Coronary artery (tissue), 2 donors: ENCODE data around the gene XRCC5.

Source experiments
- DNase-seq: peaks from one replicate; pipeline ENCODE4 v3.0.0-alpha.2; 2017; ENCODE audit warnings: low spot score
- H3K27ac ChIP-seq, 2 donors: fragments of 200-600 bp; sonication (generic); one replicate each; pipeline ENCODE4 v1.5.1; 2016 to 2019
- H3K4me3 ChIP-seq: fragments of 200-600 bp; sonication (generic); 2 replicates; pipeline ENCODE4 v1.5.1; 2016; ENCODE audit warnings: mild to moderate bottlenecking, moderate library complexity
- TF ChIP-seq, protein P1 (sequence below): fragments of 200-600 bp; sonication (generic); IDR thresholded peaks from one replicate; pipeline ENCODE4 v1.5.1; 2019; ENCODE audit warnings: antibody characterized with exemption

XRCC5 gene

DNA sequence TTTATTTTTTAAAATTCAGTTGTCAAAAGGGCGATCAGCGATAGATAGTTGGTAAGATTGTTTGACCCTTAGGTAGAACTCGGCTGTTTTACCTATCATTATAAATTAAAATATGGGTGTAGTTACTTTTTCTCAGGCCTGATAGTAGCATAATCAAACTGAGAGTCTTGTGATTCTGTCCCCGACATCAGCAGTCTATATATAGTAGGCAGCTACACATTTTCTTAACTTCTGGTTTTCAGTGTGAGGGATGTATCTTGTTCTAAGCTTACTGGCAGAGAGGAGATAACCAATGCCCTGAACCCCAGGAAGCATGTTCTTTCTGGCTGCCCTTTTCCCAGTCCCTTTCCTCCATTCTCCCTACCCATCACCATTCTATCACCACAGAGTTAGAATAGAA lies 56.6 kb downstream of the XRCC5 start:
- TF ChIP-seq, protein P1, sequence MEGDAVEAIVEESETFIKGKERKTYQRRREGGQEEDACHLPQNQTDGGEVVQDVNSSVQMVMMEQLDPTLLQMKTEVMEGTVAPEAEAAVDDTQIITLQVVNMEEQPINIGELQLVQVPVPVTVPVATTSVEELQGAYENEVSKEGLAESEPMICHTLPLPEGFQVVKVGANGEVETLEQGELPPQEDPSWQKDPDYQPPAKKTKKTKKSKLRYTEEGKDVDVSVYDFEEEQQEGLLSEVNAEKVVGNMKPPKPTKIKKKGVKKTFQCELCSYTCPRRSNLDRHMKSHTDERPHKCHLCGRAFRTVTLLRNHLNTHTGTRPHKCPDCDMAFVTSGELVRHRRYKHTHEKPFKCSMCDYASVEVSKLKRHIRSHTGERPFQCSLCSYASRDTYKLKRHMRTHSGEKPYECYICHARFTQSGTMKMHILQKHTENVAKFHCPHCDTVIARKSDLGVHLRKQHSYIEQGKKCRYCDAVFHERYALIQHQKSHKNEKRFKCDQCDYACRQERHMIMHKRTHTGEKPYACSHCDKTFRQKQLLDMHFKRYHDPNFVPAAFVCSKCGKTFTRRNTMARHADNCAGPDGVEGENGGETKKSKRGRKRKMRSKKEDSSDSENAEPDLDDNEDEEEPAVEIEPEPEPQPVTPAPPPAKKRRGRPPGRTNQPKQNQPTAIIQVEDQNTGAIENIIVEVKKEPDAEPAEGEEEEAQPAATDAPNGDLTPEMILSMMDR, result no peak
- Histone ChIP-seq H3K27ac (no peak overlapping the region), H3K4me3 (no peak overlapping the region)
- no peak for DNase-seq

DNA sequence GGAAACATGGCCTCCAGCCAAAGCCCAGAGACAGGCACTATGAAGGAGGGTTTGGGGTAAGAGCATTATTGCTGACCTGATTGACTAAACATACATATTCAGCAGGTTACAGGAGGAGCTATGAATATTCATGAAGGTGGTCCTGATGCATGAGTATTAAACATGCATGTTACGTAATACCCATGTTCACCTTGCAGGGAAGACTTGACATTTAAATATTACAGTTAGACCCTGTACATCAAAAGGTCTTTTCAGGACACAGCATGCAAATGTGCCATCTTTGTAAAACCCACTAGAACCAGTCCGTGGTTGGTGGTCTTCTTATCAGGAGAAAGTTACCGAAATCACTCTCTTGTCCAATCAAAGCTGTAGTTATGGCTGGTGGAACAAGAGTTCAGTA lies 59.9 kb downstream of the XRCC5 start:
- no peak for DNase-seq
- TF ChIP-seq, protein P1, result no peak
- Histone ChIP-seq H3K4me3 (no peak overlapping the region), H3K27ac (no peak overlapping the region)

DNA sequence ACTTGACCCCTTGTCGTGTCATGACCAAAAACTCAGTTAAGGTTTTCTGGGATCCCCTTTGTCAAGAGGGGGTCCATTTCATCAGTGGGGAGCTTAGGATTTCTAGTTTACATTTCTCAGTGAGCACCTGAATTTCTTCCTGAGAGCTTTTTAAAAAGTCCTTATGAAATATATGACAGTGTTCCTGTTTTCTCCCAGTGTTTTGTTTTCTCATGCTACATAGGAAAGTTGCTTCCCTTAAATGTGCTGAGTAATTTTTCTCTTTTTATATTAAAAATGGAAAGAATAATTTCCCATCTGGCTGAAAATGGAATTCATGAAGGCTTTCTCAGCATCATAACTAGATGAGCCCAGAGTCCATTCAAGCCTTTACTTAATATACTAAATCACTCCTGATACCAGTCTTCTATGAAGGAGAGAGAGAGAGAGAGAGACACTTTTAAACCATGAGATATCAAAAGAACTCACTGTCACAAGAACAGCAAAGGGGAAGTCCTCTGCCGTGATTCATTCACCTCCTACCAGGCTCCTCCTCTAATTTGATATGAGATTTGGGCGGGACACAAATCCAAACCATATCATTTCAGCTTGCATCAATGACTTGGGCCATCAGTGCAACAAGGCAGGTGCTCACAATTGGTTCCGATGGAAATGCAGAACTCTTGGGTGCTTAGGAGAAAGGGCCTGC lies 61.1 kb downstream of the XRCC5 start:
- TF ChIP-seq, protein P1, result no peak
- peak overlapping the region in 1 of 2 donors; percentile 8 for H3K27ac ChIP-seq
- DNase-seq, result no peak
- H3K4me3 ChIP-seq, result no peak overlapping the region

DNA sequence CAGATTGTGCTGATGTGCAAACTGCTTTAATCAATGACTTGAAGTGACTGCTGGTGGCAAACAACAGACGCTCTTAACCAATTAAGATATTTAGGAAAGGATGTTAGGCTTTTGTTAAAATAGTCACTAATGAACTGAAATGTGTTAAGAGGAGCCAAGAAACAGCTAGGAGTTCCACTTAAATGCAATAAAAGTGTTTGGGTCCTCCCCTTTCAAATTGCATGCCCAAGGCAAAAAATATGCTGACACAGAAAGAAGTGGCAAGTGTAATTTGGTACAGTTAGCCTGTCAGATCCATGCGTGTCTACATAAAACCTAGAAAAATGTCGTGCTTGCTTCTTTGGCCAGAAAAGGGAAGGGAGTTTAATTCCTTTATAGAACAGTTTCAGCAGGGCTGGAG lies 61.9 kb downstream of the XRCC5 start:
- Histone ChIP-seq H3K27ac (peak overlapping the region in 1 of 2 donors; percentile 8), H3K4me3 (no peak overlapping the region)
- TF ChIP-seq, protein P1, result no peak
- no peak for DNase-seq

DNA sequence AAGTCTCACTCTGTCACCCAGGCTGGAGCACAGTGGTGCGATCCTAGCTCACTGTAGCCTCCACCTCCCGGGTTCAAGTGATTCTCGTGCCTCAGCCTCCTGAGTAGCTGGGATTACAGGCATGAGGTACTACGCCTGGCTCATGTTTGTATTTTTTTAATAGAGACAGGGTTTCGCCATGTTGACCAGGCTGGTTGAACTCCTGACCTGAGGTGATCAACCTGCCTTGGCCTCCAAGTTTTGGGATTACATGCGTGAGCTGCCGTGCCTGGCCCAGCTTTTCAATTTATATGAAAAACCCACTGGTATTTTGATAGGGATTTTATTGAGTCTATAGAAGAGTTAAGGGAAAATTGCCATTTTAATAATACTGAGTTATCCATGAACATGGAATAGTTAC lies 63.3 kb downstream of the XRCC5 start:
- no peak overlapping the region for H3K27ac ChIP-seq
- no peak for DNase-seq
- TF ChIP-seq, protein P1, result no peak
- no peak overlapping the region for H3K4me3 ChIP-seq

DNA sequence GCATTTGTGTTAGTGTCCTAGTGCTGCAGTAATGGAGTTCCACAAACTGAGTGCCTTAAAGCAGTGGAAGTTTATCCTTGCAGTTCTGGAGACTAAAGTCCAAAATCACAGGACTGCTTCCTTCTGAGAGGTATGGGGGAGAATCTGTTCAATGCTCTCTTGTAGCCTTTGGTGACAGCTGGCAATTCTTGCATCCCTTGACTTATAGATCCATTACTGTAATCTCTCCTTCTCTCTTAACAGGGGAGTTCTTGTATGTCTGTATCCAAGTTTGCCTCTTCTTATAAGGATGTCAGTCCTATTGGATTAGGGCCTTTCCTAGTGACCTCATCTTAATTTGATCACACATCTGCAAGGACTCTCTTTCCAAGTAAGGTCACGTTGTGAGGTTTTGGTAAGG lies 69.9 kb downstream of the XRCC5 start:
- H3K27ac ChIP-seq, result no peak overlapping the region
- DNase-seq, result no peak
- no peak overlapping the region for H3K4me3 ChIP-seq
- TF ChIP-seq, protein P1, result no peak

DNA sequence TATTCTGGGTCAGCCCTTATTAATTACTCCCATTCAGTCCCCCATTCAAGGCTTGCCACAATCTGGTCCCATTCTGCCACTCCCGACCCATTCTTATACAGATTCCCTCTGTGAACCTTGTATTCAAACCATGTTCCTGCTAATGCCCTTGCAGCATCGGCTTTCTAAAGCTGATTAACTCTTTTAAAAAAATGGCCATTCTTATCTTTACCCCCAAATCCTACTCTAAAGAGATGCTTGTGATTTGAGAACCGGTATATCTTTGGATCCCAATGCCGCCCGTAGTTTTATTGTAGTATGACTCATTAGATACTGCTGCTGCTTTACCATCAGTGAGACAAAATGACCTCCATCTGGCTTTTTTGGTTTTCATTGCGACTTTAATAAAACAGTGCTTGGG lies 72.2 kb downstream of the XRCC5 start:
- Histone ChIP-seq H3K4me3 (no peak overlapping the region), H3K27ac (no peak overlapping the region)
- DNase-seq, result no peak
- TF ChIP-seq, protein P1, result no peak
